ENCODE results near the gene DLX1.
"Not testable (repeated sequence)": the region's sequence is repeated elsewhere in the genome, so short reads cannot be mapped to it uniquely, and the experiment has no call there.

DLX1 gene

DNA sequence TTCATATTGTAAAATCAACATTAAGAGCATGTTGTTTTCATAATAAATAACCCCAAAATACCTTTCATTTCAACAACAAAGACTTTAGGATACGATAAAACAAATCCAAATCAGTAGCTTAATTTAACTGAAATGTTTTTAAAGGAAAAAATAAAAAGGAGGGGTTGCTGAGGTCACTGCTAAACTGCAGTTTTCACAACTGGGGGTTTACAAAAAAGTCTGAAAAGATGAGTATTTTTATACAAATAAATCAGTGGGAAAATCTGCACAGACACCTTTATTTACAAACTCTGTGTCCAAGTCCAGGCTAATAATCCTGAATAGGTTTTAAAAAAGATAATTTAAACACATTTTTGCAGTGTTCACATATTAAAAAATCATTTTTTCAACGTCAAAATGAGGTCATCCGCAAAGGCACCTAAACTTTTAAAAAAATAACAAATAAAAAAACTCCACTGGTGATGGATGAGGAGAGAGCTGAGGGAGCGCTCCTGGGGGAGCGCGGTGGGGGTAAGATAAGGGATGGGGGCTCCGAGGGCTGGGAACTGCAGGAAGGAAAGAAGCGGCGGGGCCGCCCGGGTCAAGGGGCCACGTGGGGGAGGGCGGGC lies 14.3 kb downstream of the DLX1 start:
- DNase-seq = no peak

DNA sequence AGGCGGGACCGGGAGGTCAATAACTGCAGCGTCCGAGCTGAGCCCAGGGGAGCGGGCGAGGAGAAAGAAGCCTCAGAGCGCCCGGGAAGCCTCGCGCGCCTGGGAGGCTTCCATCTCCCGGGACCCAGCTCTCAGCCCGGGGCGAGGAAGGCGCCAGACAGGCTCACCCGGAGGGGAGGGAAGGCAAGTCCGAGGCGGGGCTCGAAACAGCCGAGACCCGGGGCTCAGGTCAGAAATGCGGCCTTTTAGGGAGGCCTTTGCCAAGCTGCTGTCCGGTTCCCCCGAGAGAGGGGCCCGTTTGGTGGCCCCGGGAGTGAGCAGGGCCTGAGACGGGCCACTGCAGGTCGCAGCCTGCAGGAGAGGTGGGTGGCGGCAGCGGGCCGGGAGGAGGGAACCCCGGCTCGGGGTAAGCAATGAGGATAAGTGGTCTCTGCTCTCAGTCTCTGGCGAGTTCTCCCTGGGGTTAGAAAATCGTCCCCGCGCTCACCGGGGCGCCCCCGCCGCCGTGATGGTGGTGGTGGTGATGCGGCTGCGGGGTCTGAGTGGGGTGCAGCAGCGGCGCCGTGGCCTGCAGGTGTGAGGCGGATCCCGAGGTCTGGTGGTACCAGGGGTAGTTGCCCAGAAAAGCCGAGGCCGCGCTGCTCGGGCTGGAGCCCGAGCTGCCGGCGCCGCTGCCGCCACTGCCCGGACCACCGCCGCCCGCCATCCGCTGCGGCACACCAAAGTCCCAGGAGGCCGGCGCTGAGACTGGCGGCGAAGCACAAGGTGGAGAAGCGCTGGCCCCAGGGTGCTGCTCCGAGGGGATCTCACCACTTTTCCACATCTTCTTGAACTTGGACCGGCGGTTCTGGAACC lies 15.0 kb downstream of the DLX1 start:
- DNase-seq = no peak

DNA sequence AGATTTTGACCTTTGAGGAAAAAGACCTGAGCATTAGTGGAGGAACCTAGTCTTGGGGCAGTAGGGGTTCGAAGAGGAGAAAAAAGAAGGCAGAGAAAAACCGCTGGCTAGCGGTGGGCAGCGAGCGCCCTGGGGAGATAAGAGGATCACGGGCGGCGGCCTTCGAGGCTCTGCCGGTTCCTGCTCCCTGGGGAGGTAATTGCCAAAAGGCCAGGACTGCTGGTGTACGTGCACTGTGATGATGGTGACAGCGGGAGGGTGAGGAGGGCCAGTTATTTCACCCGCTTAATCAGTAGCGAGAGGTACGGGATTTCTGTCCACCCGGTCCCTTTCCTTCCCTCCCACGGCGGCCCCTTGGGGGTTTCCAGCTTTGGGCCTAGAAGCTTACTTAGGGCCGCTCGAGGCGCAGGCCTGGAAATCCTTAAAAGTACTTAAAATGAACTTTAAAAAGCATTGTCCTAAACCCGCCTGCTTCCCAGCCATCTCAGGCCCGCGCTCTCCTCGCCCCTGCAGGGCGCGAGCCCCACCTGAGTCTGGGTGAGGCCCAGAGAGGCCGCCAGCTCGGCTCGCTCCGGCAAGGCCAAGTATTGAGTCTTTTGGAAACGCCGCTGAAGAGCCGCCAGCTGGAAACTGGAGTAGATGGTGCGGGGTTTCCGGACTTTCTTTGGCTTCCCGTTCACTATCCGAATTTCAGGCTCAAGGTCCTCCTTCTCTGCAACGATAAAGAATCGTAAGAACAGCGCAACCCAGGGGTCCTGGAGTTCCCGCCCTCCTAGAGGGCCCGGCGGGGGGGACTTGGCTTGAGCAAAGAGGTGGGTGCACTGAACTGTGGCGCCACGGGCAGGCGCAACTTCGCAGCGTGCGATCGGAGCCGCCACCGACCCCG lies 15.9 kb downstream of the DLX1 start:
- DNase-seq = no peak

GRCh38 chr2:172101821-172102390 lies 16.6 kb downstream of the DLX1 start:
- DNase-seq = peak; percentile 62

DNA sequence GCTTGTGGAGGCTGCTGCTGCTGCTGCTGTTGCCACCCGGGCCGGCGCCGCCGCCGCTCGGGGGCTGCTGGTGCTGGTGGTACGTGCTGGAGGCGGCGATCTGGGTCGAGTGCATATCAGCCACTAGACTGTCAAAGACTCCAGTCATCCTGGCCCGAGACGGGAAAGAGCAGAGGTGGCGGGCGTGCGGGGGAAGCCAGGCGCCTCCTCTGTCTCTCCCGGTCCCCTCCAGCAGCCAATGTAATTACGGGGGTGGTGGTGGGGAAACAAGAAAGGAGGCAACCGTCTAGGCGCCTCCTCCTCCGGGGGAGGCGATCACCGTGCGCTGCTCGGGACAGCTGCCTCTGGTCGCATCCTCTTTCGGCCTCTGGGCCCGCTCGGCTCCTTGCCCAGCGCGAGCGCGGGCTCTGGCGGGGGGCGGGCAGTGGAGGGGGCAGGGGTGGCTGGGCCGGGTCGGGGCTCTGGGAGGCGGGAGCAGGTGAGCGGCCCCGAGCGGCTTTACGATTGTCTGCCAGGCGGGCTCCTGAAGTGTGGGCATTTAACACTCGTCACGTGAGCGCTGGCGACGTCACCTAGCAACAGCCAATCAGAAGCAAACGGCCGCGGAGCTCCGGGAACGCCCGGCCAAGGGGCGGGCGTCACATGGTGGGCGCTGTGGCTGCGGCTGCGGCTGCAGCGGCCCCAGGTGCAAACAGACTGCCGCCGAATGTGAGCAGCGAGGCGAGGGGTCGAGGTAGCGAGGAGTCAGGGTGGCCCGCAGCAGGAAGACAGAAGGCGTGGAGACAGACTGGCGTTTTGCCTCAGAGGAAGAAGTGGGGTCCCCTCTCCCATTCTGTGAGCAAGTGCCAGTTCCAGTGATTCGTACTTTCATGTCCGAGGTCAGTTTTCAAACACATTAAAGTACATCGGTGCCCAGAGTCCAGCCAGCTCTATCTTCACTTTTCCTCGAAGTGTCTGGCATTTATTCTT lies 17.4 kb downstream of the DLX1 start, which contains the start of gene DLX2:
Gene DLX2, minus strand, starts transcription at position 510 of the 969 bp plus-strand sequence. Its CDS starts 362 bp downstream, at position 148.
- peak; percentile 94 for DNase-seq

- peak; percentile 65 for DNase-seq
These were observed 18.4 kb downstream of the DLX1 start for GRCh38 chr2:172103471-172104272.

GRCh38 chr2:172105471-172106107 lies 20.3 kb downstream of the DLX1 start:
- DNase-seq = no peak

GRCh38 chr2:172106108-172106961 lies 21.0 kb downstream of the DLX1 start:
- DNase-seq = peak; percentile 64

DNA sequence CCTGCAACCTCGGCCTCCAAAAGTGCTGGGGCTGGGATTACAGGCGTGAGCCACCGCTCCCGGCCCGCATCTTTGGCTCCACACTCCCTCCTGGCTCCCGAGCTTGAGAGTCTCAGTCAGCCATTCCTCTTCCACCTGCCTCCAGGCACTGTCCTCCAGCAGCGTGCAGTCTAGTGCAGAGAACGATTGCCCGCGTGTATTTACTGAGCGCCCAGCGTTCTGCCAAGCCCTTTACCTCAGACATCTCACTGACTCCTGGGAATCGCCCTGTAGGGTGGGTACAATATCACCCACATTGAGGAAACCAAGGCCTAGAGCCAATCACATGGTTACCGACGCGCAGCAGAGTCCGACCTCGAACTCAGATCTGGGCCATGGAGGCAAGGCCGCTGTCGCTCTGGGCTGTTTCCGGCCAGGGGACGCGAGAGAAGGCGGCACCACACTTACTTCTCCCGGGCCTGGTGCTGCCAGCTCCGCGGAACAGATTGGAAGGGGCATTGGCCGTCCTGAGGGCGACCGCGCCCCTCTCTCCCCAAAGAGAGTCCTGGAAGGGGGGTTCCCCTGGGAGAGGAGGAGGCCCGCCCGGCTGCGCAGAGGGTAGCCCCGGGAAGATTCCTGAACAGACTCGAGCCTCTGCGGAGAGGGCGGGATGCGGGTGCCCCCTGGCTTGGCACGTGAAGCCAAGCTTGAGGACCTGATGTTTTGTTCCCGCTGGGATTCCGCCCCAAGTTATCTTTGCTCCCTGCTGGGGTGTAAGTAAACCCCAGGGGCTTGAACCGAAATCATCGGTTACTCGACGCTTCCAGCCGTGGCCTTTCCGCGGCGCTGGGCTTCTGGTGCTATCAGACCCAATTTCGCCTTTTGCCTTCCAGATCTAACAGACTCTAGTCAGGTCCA lies 22.6 kb downstream of the DLX1 start:
- no peak for DNase-seq

DNA sequence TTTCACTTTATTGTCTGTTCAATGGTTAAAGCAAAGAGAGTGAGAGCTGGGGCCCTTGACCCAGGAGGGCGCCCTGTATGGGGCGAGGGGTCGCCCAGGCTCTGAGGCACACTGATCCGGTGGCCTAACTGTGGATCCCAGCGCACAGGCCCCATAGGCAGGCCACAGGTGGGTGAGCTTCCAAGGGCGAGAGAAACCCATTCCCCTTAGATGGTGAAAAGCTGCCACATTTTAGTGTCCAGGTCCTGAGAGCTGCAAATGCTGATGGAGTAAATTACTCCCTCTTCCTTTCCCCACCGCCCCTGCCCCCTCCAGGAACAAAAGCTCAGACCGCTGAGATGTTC lies 23.3 kb downstream of the DLX1 start:
- no peak for DNase-seq

- DNase-seq = no peak
These were observed 24.1 kb downstream of the DLX1 start for GRCh38 chr2:172109256-172109987.

DNA sequence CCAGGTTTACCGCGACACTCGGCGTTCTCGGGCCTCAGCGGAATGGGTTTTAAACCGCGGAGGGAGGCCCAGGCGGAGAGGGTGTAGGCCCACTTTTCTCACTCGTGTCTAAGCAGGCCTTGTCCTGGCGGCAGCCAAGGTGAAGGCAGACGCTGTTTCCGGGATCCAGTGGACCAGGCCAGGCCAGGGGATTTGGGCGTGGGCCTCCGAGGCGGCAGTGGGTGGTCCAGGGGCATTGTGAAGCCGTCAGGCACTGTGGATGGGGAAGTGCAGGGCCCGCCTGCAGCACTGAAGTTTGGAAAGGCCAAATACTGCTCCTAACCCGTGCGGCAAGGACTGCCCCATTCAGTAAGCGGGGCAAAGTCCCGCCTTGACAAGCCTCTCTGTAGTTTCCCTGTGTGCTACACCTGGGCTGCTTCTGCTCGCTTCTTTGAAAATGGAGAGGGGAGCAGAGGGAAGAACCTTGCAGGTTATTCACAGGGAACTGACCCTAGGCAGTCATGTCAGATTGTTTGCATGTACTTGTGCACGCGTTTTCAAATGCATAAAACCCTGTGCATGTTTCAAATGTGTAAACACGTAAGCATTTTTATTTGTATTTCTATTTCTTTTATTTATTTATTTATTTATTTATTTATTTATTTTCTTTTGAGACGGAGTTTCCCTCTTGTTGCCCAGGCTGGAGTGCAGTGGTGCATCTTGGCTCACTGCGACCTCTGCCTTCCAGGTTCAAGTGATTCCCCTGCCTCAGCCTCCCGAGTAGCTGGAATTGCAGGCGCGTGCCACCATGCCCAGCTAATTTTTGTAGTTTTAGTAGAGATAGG lies 24.9 kb downstream of the DLX1 start:
- no peak for DNase-seq

GRCh38 chr2:172113617-172114016 lies 28.3 kb downstream of the DLX1 start:
- peak; percentile 11 for DNase-seq

- not testable (repeated sequence) for DNase-seq
These were observed 28.9 kb downstream of the DLX1 start for GRCh38 chr2:172114176-172114575.

DNA sequence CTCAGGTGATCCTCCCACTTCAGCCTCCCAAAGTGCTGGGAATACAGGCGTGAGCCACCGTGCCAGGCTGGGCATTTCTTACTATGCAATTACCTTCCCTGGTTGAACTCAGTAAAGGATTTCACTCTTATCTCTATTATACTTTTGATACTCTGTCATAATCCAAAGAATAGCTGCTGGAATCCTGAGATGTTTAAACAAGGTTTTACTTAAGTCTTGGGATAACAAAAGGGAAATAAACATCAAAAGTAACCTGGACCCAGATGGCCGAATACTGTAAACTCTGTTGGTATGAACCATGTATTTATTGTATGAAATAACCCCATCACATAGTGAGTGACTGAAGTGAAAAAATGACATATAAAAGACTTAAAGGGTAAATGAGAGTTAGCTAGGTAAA lies 29.3 kb downstream of the DLX1 start:
- no peak for DNase-seq

- DNase-seq = no peak
These were observed 30.8 kb downstream of the DLX1 start for GRCh38 chr2:172116107-172116506.

DNA sequence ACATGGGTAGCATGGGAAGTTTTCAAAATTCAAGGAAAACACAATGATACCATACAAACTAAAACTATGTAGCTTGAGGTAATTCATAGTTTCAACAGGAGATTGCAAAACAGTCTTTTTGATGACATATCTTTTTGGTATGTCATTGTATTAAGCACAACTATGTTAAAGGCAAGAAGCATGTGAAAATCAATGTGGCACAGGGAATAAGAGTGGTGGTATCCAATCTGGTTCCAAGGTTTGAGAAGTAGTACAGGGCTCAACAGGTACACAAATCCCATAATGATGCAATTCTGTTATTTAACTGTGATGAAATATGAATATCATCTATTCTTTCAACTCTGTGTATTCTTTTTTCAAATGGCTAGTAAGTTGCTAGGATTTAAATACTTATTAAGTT lies 33.8 kb downstream of the DLX1 start:
- no peak for DNase-seq

Measured in DMS79 treated with DMSO at 0.1 percent for 48 hours (cell line).